ENCODE data around the gene DAB1.

The DAB1 gene

DNA sequence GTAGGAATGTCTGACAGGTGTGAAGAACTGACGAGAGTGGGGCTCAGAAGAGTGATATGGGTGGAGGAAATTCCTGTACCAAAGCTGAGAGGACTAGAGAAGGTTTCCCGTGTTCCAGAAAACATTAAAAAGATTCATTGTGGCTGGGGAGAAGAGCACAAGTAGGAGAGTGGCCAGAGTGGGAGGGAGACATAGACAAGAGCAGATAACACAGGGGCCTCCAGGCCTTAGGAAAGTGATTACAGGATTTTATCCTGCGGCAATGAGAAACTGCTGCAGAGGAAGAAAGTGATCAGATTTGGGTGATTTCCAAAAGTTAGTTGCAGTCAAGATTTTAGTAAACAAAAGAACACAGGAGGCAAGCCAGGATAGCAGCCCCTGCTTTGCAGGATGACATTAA lies 465.9 kb downstream of the DAB1 start:
- TF ChIP-seq BHLHE40 (IDR thresholded peaks at IDR 0.05; ENCODE audit: borderline replicate concordance) (no peak), L3MBTL2 (conservative IDR thresholded peaks at IDR 0.05) (no peak), LEF1 (IDR thresholded peaks at IDR 0.05; ENCODE audit: borderline replicate concordance) (no peak), FOXK2 (IDR thresholded peaks at IDR 0.05) (no peak), ELF4 (IDR thresholded peaks at IDR 0.05) (no peak), NFRKB (IDR thresholded peaks at IDR 0.05) (no peak), FOXA1 (IDR thresholded peaks at IDR 0.05) (no peak), ARNT (IDR thresholded peaks at IDR 0.05) (no peak), FOXM1 (IDR thresholded peaks at IDR 0.05; ENCODE audit: borderline replicate concordance) (no peak), CTBP1 (IDR thresholded peaks at IDR 0.05; ENCODE audit: borderline replicate concordance) (no peak), HDGF (IDR thresholded peaks at IDR 0.05; ENCODE audit: borderline replicate concordance) (no peak), SUZ12 (IDR thresholded peaks at IDR 0.05) (no peak), SP1 (IDR thresholded peaks at IDR 0.05) (no peak)
- CTCF ChIA-PET, result interaction anchor here (1.4 kb wide), 1 partner anchor 10 kb away, joined by 6 read pairs; no protein-coding TSS in a partner anchor
- no peak for DNase-seq (ENCODE audit: extremely low spot score)
- POLR2A ChIA-PET, result no interaction called here

GRCh38 chr1:56954664-56955063 lies 469.2 kb downstream of the DAB1 start:
- CTCF ChIA-PET, result no interaction called here
- DNase-seq (ENCODE audit: extremely low spot score), result no peak
- POLR2A ChIA-PET, result no interaction called here
- no peak for TF ChIP-seq SUZ12 (IDR thresholded peaks at IDR 0.05)
- TF ChIP-seq TARDBP (IDR thresholded peaks at IDR 0.05), result no peak
- TF ChIP-seq L3MBTL2 (conservative IDR thresholded peaks at IDR 0.05), result no peak
- TF ChIP-seq BHLHE40 (IDR thresholded peaks at IDR 0.05; ENCODE audit: borderline replicate concordance), result no peak
- TF ChIP-seq CTBP1 (IDR thresholded peaks at IDR 0.05; ENCODE audit: borderline replicate concordance), result no peak
- TF ChIP-seq FOXK2 (IDR thresholded peaks at IDR 0.05), result no peak
- no peak for TF ChIP-seq ELF4 (IDR thresholded peaks at IDR 0.05)
- TF ChIP-seq LEF1 (IDR thresholded peaks at IDR 0.05; ENCODE audit: borderline replicate concordance), result no peak
- TF ChIP-seq ZNF384 (IDR thresholded peaks at IDR 0.05), result no peak
- TF ChIP-seq ARNT (IDR thresholded peaks at IDR 0.05), result no peak
- no peak for TF ChIP-seq FOXA1 (IDR thresholded peaks at IDR 0.05)
- TF ChIP-seq PKNOX1 (IDR thresholded peaks at IDR 0.05), result no peak
- TF ChIP-seq SP1 (IDR thresholded peaks at IDR 0.05), result no peak
- TF ChIP-seq FOXM1 (IDR thresholded peaks at IDR 0.05; ENCODE audit: borderline replicate concordance), result no peak
- no peak for TF ChIP-seq NFRKB (IDR thresholded peaks at IDR 0.05)
- no peak for TF ChIP-seq HDGF (IDR thresholded peaks at IDR 0.05; ENCODE audit: borderline replicate concordance)

- no peak for TF ChIP-seq CTBP1 (IDR thresholded peaks at IDR 0.05; ENCODE audit: borderline replicate concordance)
- TF ChIP-seq FOXA1 (IDR thresholded peaks at IDR 0.05), result no peak
- TF ChIP-seq SUZ12 (IDR thresholded peaks at IDR 0.05), result no peak
- TF ChIP-seq ARNT (IDR thresholded peaks at IDR 0.05), result no peak
- no peak for TF ChIP-seq HDGF (IDR thresholded peaks at IDR 0.05; ENCODE audit: borderline replicate concordance)
- no peak for TF ChIP-seq FOXK2 (IDR thresholded peaks at IDR 0.05)
- no peak for TF ChIP-seq BHLHE40 (IDR thresholded peaks at IDR 0.05; ENCODE audit: borderline replicate concordance)
- no peak for TF ChIP-seq LEF1 (IDR thresholded peaks at IDR 0.05; ENCODE audit: borderline replicate concordance)
- no peak for TF ChIP-seq ELF4 (IDR thresholded peaks at IDR 0.05)
- TF ChIP-seq FOXM1 (IDR thresholded peaks at IDR 0.05; ENCODE audit: borderline replicate concordance), result no peak
- POLR2A ChIA-PET, result no interaction called here
- no peak for DNase-seq (ENCODE audit: extremely low spot score)
- CTCF ChIA-PET, result no interaction called here
These were observed 470.5 kb downstream of the DAB1 start for GRCh38 chr1:56953386-56953785.

DNA sequence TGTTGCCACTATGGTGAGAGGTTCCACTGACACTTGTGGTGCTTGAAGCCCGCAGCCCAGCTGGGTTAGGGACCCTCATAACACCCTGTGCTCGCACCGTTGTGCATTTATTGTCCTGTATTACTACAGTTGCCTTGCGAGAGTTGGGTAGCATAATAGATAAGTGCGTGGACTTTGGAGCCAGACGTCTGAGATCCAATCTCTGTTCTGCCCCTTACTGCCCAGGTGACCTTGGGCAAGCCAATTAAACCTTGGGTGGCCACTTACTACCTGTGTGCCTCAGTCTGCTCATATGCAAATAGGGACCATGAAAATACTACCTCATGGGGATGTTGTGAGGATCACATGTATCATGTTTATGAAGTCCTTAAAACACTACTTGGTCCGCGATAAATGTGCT lies 471.4 kb downstream of the DAB1 start:
- no peak for TF ChIP-seq FOXA1 (IDR thresholded peaks at IDR 0.05)
- TF ChIP-seq LEF1 (IDR thresholded peaks at IDR 0.05; ENCODE audit: borderline replicate concordance), result no peak
- no peak for TF ChIP-seq TARDBP (IDR thresholded peaks at IDR 0.05)
- no peak for TF ChIP-seq HDGF (IDR thresholded peaks at IDR 0.05; ENCODE audit: borderline replicate concordance)
- no peak for TF ChIP-seq PKNOX1 (IDR thresholded peaks at IDR 0.05)
- no peak for TF ChIP-seq BHLHE40 (IDR thresholded peaks at IDR 0.05; ENCODE audit: borderline replicate concordance)
- no peak for TF ChIP-seq FOXM1 (IDR thresholded peaks at IDR 0.05; ENCODE audit: borderline replicate concordance)
- no peak for TF ChIP-seq FOXK2 (IDR thresholded peaks at IDR 0.05)
- TF ChIP-seq SUZ12 (IDR thresholded peaks at IDR 0.05), result no peak
- no peak for TF ChIP-seq ZNF384 (IDR thresholded peaks at IDR 0.05)
- POLR2A ChIA-PET, result no interaction called here
- CTCF ChIA-PET, result no interaction called here
- no peak for DNase-seq (ENCODE audit: extremely low spot score)

- ChIA-PET CTCF (no interaction called here), POLR2A (no interaction called here)
- no peak for DNase-seq (ENCODE audit: extremely low spot score)
- TF ChIP-seq ZNF384 (IDR thresholded peaks at IDR 0.05), result no peak
- TF ChIP-seq NFRKB (IDR thresholded peaks at IDR 0.05), result no peak
- TF ChIP-seq LEF1 (IDR thresholded peaks at IDR 0.05; ENCODE audit: borderline replicate concordance), result no peak
- no peak for TF ChIP-seq HDGF (IDR thresholded peaks at IDR 0.05; ENCODE audit: borderline replicate concordance)
- no peak for TF ChIP-seq FOXK2 (IDR thresholded peaks at IDR 0.05)
These were observed 475.3 kb downstream of the DAB1 start for GRCh38 chr1:56948403-56949023.
